Measurements from ENCODE around the gene ERF.

ERF gene

GRCh38 chr19:42242069-42242511 lies 12.8 kb downstream of the ERF start:
- H3K4me3 ChIP-seq (ENCODE audit: low read depth, low read length, poor library complexity, severe bottlenecking): peak overlapping the region; percentile 67
- no peaks in the 10 kb centered on the region for H3F3A ChIP-seq (ENCODE audit: insufficient read depth, low read length)
- no peaks in the 10 kb centered on the region for H4K20me1 ChIP-seq (ENCODE audit: insufficient read depth, low read length)
- H2AFZ ChIP-seq (ENCODE audit: low read length): no peak overlapping the region
- peak overlapping the region; percentile 13 for H3K27ac ChIP-seq (ENCODE audit: low read depth, low read length, poor library complexity, severe bottlenecking)
- H3K27me3 ChIP-seq (ENCODE audit: insufficient read depth, low read length): no peaks in the 10 kb centered on the region
- H3K9ac ChIP-seq (ENCODE audit: low read length): peak overlapping the region; percentile 83
- H3K4me1 ChIP-seq (ENCODE audit: insufficient read depth, low read length, severe bottlenecking): peaks cover 16% of the 10 kb centered on the region
- TF ChIP-seq EZH2 (IDR thresholded peaks at IDR 0.05; ENCODE audit: borderline replicate concordance, low read length) (no peak), CTCF (IDR thresholded peaks at IDR 0.05; ENCODE audit: low read length) (no peak)
- peaks cover 16% of the 10 kb centered on the region; the same call in 1 of the 2 replicates for H3K36me3 ChIP-seq (ENCODE audit: insufficient read depth, low read length)
- H3K9me3 ChIP-seq (ENCODE audit: low read length): no peaks in the 10 kb centered on the region
- H3K79me2 ChIP-seq (ENCODE audit: insufficient read depth, low read length): peaks cover 9% of the 10 kb centered on the region
- no peaks in the 10 kb centered on the region for H3K9me2 ChIP-seq (ENCODE audit: low read depth, low read length)
- peak overlapping the region; percentile 93 for H3K4me2 ChIP-seq (ENCODE audit: low read length)

GRCh38 chr19:42241279-42241678 lies 13.6 kb downstream of the ERF start:
- peak overlapping the region; percentile 67 for H3K4me3 ChIP-seq (ENCODE audit: low read depth, low read length, poor library complexity, severe bottlenecking)

GRCh38 chr19:42239544-42240220 lies 15.2 kb downstream of the ERF start:
- peaks cover 9% of the 10 kb centered on the region for H3K4me1 ChIP-seq (ENCODE audit: insufficient read depth, low read length, severe bottlenecking)
- no peaks in the 10 kb centered on the region for H3K27me3 ChIP-seq (ENCODE audit: insufficient read depth, low read length)
- peaks cover 9% of the 10 kb centered on the region for H3K79me2 ChIP-seq (ENCODE audit: insufficient read depth, low read length)
- H3K9me3 ChIP-seq (ENCODE audit: low read length): no peaks in the 10 kb centered on the region
- H3K36me3 ChIP-seq (ENCODE audit: insufficient read depth, low read length): peaks cover 40% of the 10 kb centered on the region
- H3F3A ChIP-seq (ENCODE audit: insufficient read depth, low read length): no peaks in the 10 kb centered on the region
- TF ChIP-seq EZH2 (IDR thresholded peaks at IDR 0.05; ENCODE audit: borderline replicate concordance, low read length): no peak
- no peak for TF ChIP-seq CTCF (IDR thresholded peaks at IDR 0.05; ENCODE audit: low read length)
- no peak overlapping the region for H3K9ac ChIP-seq (ENCODE audit: low read length)
- H3K4me2 ChIP-seq (ENCODE audit: low read length): no peak overlapping the region
- H2AFZ ChIP-seq (ENCODE audit: low read length): no peak overlapping the region
- H3K9me2 ChIP-seq (ENCODE audit: low read depth, low read length): no peaks in the 10 kb centered on the region
- no peaks in the 10 kb centered on the region for H4K20me1 ChIP-seq (ENCODE audit: insufficient read depth, low read length)
- H3K4me3 ChIP-seq (ENCODE audit: low read depth, low read length, poor library complexity, severe bottlenecking): no peak overlapping the region
- H3K27ac ChIP-seq (ENCODE audit: low read depth, low read length, poor library complexity, severe bottlenecking): no peak overlapping the region

More at GRCh38 chr19:42241279-42241678, 13.6 kb downstream of the ERF start:
- H3K4me2 ChIP-seq (ENCODE audit: low read length): peak overlapping the region; percentile 93
- peak overlapping the region; percentile 83 for H3K9ac ChIP-seq (ENCODE audit: low read length)
- no peak overlapping the region for H3K27ac ChIP-seq (ENCODE audit: low read depth, low read length, poor library complexity, severe bottlenecking)
- no peaks in the 10 kb centered on the region for H4K20me1 ChIP-seq (ENCODE audit: insufficient read depth, low read length)
- H3F3A ChIP-seq (ENCODE audit: insufficient read depth, low read length): no peaks in the 10 kb centered on the region
- TF ChIP-seq EZH2 (IDR thresholded peaks at IDR 0.05; ENCODE audit: borderline replicate concordance, low read length): no peak
- no peak for TF ChIP-seq CTCF (IDR thresholded peaks at IDR 0.05; ENCODE audit: low read length)
- no peak overlapping the region for H2AFZ ChIP-seq (ENCODE audit: low read length)
- H3K36me3 ChIP-seq (ENCODE audit: insufficient read depth, low read length): peaks cover 24% of the 10 kb centered on the region
- no peaks in the 10 kb centered on the region for H3K9me2 ChIP-seq (ENCODE audit: low read depth, low read length)
- H3K4me1 ChIP-seq (ENCODE audit: insufficient read depth, low read length, severe bottlenecking): peaks cover 16% of the 10 kb centered on the region
- H3K79me2 ChIP-seq (ENCODE audit: insufficient read depth, low read length): peaks cover 9% of the 10 kb centered on the region
- H3K9me3 ChIP-seq (ENCODE audit: low read length): no peaks in the 10 kb centered on the region
- no peaks in the 10 kb centered on the region for H3K27me3 ChIP-seq (ENCODE audit: insufficient read depth, low read length)
